Tibial artery (tissue), 4 donors: Measurements from ENCODE around the gene NINJ2.

Source experiments
- DNase-seq, 2 donors: peaks; one replicate each; pipeline ENCODE4 v3.0.0-alpha.2; 2019
- H3K27ac ChIP-seq, 2 donors: fragments of 200-600 bp; sonication (generic) in 1 of 2; 1 replicate in 1 of 2; 2 replicates in 1 of 2; pipeline ENCODE4 v1.5.1; 2018 to 2019; ENCODE audit warnings: mild to moderate bottlenecking in 1 of 2
- H3K27me3 ChIP-seq, 2 donors: fragments of 200-600 bp; sonication (generic) in 1 of 2; one replicate each; pipeline versions ENCODE4 v1.5.1 to v1.6.0; 2016 to 2019
- H3K36me3 ChIP-seq, 3 donors: fragments of 200-600 bp; sonication (generic) in 2 of 3; one replicate each; pipeline ENCODE4 v1.5.1; 2016 to 2019; ENCODE audit warnings: mild to moderate bottlenecking in 2 of 3
- H3K4me1 ChIP-seq, 4 donors: fragments of 200-600 bp; sonication (generic) in 2 of 4; 1 replicate in 3 of 4; 2 replicates in 1 of 4; pipeline ENCODE4 v1.5.1; 2016 to 2019
- H3K4me3 ChIP-seq, 2 donors: fragments of 200-600 bp; sonication (generic) in 1 of 2; 1 replicate in 1 of 2; 2 replicates in 1 of 2; pipeline ENCODE4 v1.5.1; 2018 to 2019; ENCODE audit warnings: mild to moderate bottlenecking in 2 of 2
- H3K9me3 ChIP-seq, 3 donors: fragments of 200-600 bp; sonication (generic) in 1 of 3; one replicate each; pipeline ENCODE4 v1.5.1; 2016 to 2019
- intact Hi-C: fragments of 100-400 bp; cut with DNase I; formaldehyde crosslinking; loops from one replicate; pipeline ENCODE4 v1.15.0; 2023; ENCODE audit warnings: low total_unique reads
- TF ChIP-seq, protein P1 (sequence below), 2 experiments: fragments of 200-600 bp in 1 of 2; fragments of 450-650 bp in 1 of 2; IDR thresholded peaks; one replicate each; pipeline ENCODE4 v1.5.1; 2017 to 2019; ENCODE audit warnings: antibody characterized with exemption in 2 of 2, mild to moderate bottlenecking in 1 of 2, moderate library complexity in 1 of 2

Gene NINJ2

GRCh38 chr12:639566-639965 is 23.7 kb downstream of the NINJ2 start:
- TF ChIP-seq, protein P1, sequence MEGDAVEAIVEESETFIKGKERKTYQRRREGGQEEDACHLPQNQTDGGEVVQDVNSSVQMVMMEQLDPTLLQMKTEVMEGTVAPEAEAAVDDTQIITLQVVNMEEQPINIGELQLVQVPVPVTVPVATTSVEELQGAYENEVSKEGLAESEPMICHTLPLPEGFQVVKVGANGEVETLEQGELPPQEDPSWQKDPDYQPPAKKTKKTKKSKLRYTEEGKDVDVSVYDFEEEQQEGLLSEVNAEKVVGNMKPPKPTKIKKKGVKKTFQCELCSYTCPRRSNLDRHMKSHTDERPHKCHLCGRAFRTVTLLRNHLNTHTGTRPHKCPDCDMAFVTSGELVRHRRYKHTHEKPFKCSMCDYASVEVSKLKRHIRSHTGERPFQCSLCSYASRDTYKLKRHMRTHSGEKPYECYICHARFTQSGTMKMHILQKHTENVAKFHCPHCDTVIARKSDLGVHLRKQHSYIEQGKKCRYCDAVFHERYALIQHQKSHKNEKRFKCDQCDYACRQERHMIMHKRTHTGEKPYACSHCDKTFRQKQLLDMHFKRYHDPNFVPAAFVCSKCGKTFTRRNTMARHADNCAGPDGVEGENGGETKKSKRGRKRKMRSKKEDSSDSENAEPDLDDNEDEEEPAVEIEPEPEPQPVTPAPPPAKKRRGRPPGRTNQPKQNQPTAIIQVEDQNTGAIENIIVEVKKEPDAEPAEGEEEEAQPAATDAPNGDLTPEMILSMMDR (IDR thresholded peaks at IDR 0.05), result no peak
- Histone ChIP-seq H3K36me3 (no peaks in the 10 kb centered on the region), H3K27ac (no peak overlapping the region), H3K9me3 (no peaks in the 10 kb centered on the region), H3K4me3 (no peak overlapping the region), H3K4me1 (peaks cover 0 to 23% (median 8%) of the 10 kb centered on the region in 4 donors), H3K27me3 (no peaks in the 10 kb centered on the region)
- no peak for DNase-seq
- intact Hi-C loops, result no loop called here

DNA sequence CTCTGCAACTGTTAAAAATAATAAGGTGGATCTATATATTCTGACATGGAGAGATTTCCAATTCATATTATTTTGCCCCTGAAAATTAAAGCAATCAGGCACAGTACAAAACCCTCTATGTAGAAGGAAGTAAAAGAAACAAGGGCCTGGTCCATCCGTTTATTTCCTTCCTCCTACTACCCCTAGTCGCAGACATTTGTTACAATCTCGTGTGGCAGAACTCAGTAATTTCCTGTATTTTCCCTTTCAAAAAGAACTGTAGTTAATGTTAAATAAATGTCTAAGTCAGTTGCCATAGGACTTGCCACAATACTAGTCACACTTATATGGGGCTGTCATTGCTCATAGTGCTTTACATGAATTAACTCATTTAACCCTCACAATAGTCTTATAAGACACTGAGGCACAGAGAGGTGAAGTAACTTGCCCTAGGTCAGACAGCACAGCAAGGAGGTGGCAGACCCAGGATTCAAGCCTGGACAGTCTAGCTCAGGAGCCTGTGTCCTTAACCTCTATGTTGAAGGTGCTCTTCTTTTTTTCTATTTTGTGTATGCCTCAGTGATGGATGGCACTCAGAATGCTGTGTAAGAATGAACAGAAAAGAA is 24.2 kb downstream of the NINJ2 start:
- H3K9me3 ChIP-seq, result no peaks in the 10 kb centered on the region
- intact Hi-C loops, result no loop called here
- DNase-seq, result no peak
- H3K36me3 ChIP-seq, result no peaks in the 10 kb centered on the region
- H3K4me1 ChIP-seq, result peaks cover 0 to 17% (median 6%) of the 10 kb centered on the region in 4 donors
- H3K27me3 ChIP-seq, result no peaks in the 10 kb centered on the region
- TF ChIP-seq, protein P1 (IDR thresholded peaks at IDR 0.05), result no peak
- no peak overlapping the region for H3K27ac ChIP-seq
- H3K4me3 ChIP-seq, result no peak overlapping the region

- DNase-seq, result no peak
- no peaks in the 10 kb centered on the region for H3K36me3 ChIP-seq
- no peaks in the 10 kb centered on the region for H3K27me3 ChIP-seq
- no peak overlapping the region for H3K27ac ChIP-seq
- intact Hi-C loops, result no loop called here
- H3K4me3 ChIP-seq, result no peak overlapping the region
- TF ChIP-seq, protein P1 (IDR thresholded peaks at IDR 0.05), result no peak
- peaks cover 3 to 24% (median 19%) of the 10 kb centered on the region in 4 donors for H3K4me1 ChIP-seq
- no peaks in the 10 kb centered on the region for H3K9me3 ChIP-seq
Measured at GRCh38 chr12:636632-637031, 26.6 kb downstream of the NINJ2 start.

DNA sequence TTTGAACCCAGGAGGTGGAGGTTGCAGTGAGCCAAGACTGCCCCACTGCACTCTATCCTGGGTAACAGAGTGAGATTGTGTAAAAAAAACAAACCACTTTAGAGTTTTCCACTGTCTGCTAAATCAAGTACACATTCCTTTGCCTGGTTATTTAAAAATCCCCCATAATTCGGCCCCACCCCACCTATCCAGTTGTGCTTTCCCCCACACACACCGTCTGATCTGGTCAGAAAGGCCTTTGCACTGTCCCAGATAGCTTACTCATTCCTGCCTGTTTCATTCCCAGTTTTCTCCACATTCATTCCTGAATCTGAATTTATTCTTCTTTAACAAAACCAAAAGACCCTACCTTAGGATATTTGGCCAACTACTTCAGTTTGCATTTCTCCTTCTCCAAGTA is 29.5 kb downstream of the NINJ2 start:
- Histone ChIP-seq H3K4me1 (peaks cover 9 to 43% (median 23%) of the 10 kb centered on the region in 4 donors), H3K4me3 (no peak overlapping the region), H3K36me3 (no peaks in the 10 kb centered on the region), H3K27ac (peak overlapping the region; percentile 49 to 73), H3K27me3 (no peaks in the 10 kb centered on the region), H3K9me3 (no peaks in the 10 kb centered on the region)
- TF ChIP-seq, protein P1 (IDR thresholded peaks at IDR 0.05), result no peak
- no peak for DNase-seq
- intact Hi-C loops, result no loop called here

DNA sequence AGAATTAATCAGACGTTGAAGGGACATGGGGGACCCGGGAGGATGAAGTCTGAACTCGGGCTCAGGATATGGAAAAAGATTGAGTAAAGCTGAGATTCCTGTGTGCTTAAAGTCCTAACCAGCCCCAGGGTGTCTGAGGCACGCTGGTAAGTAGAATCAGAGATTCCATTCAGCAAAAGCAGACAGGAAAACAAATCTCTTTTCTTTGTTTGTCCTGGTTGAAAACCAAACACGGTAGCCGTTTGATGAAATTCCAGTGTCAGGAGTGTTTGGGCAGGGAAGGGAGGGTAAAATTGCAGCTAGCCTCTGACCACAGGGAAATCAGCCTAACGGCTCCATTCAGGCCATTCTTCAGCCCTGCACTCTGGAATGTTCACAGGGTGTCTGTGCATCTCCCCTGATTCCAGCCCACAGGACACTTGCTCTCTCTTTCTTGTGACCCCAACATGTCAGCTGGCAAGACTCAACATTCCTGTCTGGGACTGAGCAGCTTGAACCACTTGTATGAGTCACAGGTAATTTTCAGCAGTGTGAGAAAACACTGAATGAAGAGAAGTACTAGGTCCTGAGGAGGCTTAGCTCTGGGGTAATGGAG is 31.0 kb downstream of the NINJ2 start:
- H3K27me3 ChIP-seq, result no peaks in the 10 kb centered on the region
- peak in 1 of 2 donors; percentile 25 for DNase-seq
- H3K27ac ChIP-seq, result peak overlapping the region; percentile 49 to 73
- no peaks in the 10 kb centered on the region for H3K9me3 ChIP-seq
- intact Hi-C loops, result no loop called here
- no peak overlapping the region for H3K4me3 ChIP-seq
- no peaks in the 10 kb centered on the region for H3K36me3 ChIP-seq
- TF ChIP-seq, protein P1 (IDR thresholded peaks at IDR 0.05), result no peak
- peaks cover 9 to 43% (median 23%) of the 10 kb centered on the region in 4 donors for H3K4me1 ChIP-seq
